Activated CD8-positive, alpha-beta memory T cell treated with anti-CD3 and anti-CD28 coated beads, Interleukin-2, amount 50 U/mL, for 24 hours (primary cell): ENCODE data around the gene KHNYN.
"Not testable (repeated sequence)": the region's sequence is repeated elsewhere in the genome, so short reads cannot be mapped to it uniquely, and the experiment has no call there.

ENCODE experiments used
- DNase-seq: peaks from one replicate; pipeline ENCODE4 v3.0.0-alpha.2; 2020; ENCODE audit errors: extremely low read depth

The KHNYN gene

GRCh38 chr14:24437736-24438067 is 7.9 kb downstream of the KHNYN start:
- no peak for DNase-seq

- DNase-seq = no peak
Measured at GRCh38 chr14:24438223-24439097, 8.7 kb downstream of the KHNYN start.

GRCh38 chr14:24439257-24439656 is 9.5 kb downstream of the KHNYN start:
- DNase-seq = no peak

GRCh38 chr14:24439830-24440605 is 10.3 kb downstream of the KHNYN start:
- DNase-seq = no peak

GRCh38 chr14:24440606-24441399 is 11.0 kb downstream of the KHNYN start:
- DNase-seq = no peak

- DNase-seq = no peak
Measured at GRCh38 chr14:24441485-24441884, 11.7 kb downstream of the KHNYN start.

DNA sequence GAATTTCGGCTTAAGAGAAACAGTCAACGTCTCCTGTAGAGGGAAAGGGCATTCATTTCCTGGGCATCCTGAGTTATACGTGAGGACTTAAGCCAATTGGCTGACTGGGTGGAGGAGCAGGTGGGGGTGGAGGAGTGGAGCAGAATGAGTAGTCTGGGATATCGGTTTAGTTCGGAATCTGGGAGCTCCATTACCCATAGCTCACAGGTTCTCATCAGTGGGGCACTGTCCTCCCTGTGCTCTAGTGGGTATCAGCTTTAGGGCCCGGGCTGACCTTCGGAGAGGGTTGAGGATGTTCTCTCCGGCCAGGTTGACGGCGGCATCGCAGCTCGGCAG is 12.1 kb downstream of the KHNYN start:
- DNase-seq = no peak

- peak; percentile 95 for DNase-seq
Measured at GRCh38 chr14:24442240-24443052, 12.7 kb downstream of the KHNYN start, which contains the start of gene SDR39U1. Gene SDR39U1 (minus strand): TSS chr14:24442776. CDS start chr14:24442769, 7 bp downstream.

GRCh38 chr14:24443053-24443665 is 13.4 kb downstream of the KHNYN start:
- DNase-seq = no peak

DNA sequence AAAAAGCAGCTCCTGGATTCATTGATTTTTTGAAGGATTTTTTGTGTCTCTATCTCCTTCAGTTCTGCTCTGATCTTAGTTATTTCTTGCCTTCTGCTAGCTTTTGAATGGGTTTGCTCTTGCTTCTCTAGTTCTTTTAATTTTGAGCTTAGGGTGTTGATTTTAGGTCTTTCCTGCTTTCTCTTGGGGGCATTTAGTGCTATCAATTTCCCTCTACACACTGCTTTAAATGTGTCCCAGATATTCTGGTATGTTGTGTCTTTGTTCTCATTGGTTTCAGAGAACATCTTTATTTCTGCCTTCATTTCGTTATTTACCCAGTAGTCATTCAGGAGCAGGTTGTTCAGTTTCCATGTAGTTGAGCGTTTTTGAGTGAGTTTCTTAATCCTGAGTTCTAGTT is 21.1 kb downstream of the KHNYN start:
- DNase-seq = not testable (repeated sequence)

DNA sequence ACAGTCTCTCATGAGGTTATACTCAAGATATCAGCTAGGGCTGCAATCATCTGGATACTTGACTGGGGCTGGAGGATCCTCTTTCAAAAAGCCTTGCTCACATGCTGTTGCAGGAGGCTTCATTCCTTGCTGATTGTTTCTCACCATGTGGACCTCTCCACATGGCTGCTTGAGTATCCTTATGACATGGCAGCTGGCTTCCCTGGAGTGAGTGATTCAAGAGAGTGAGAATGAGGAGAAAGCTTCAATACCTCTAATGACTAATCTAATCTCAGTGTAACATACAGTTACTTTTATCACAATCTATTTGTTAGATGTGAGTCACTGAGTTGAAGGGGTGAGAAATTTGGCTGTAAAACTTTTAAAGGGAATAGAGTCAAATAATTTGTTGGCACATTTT is 27.2 kb downstream of the KHNYN start:
- DNase-seq = no peak

DNA sequence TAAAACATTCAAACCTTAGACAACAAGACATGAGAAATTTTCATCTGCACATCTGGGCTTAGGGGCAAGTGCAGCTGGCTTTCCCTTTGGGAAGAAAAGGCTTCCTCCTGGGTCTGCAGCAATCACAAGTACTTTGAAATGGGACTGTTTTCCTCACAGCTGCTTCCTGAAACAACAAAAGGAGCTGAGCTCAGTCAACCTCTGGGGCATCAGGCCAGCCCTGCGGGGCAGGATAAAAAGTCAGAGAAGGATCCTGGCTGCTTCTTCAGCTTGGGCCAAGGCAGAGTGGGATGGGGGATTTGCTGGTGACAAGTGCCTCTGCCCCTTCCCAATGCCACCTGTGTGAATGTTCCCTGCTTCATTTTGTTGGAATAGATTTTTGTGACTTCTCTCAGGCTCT is 29.0 kb downstream of the KHNYN start:
- DNase-seq = no peak

DNA sequence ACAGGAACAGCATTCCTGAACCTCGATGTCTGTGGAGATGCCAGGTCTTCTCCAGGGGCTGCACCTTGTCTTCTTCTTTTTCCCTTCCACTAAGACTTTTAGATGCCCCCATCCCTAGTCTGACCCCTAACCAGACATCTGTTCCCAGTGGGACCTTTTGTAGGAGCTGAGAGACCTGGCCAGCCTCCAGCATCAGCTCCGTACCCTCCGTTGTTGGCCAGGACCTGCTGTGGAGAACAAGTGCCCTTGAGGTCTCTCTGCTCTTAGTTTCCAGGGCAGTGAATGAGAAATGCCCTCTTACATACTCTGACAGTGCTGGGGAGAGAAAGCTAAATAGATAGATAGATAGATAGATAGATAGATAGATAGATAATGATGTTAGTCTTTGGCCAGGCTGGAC is 29.6 kb downstream of the KHNYN start:
- no peak for DNase-seq

DNA sequence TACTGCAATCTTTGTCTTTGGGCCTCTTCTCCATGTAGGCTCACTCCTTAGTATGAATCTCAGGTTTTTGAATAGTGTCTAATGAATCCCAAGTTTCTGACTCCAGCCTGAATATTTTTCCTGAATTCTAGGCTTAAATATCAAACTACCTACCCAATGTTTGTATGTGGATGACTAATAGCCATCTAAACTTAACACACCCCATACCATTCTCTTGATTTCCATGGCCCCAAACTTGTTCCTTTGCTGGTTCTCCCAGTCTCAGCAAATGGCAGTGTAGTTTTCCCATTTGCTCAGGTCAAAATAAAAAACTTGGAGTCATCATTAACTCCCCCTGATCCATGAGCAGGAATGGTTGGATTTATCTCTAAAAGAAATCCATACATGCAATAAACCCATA is 31.6 kb downstream of the KHNYN start:
- no peak for DNase-seq

GRCh38 chr14:24463017-24463883 is 33.5 kb downstream of the KHNYN start:
- DNase-seq = no peak

- no peak for DNase-seq
Measured at GRCh38 chr14:24463884-24464785, 34.4 kb downstream of the KHNYN start.

- DNase-seq = no peak
Measured at GRCh38 chr14:24465368-24465767, 35.6 kb downstream of the KHNYN start.

DNA sequence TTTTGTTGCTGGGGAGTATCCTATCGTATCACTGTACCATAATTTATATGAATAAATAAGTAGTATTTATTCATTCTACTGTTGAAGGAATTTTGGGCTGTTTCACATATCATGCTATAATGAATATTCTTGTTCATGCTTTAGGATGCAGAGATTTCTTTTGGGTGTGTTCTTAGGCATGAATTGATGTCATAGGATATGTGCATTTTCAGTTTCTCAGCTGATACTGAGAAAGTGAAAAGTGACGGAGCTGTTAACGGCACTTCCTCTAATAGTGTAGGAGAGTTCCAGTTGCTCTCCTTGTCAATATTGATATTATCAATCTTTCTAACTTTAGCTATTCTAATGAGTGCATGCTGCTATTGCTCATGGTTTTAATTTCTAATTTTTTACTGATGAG is 36.1 kb downstream of the KHNYN start:
- no peak for DNase-seq

GRCh38 chr14:24470450-24470849 is 40.7 kb downstream of the KHNYN start:
- not testable (repeated sequence) for DNase-seq
